HG02852 (cell line): ENCODE data around the gene BTAF1.

Experiments
- ATAC-seq: cut with Tn5 transposase; IDR thresholded peaks from one replicate; pipeline ENCODE4 v1.9.1; 2021; ENCODE audit warnings: mild to moderate bottlenecking, moderate library complexity; ENCODE audit not compliant: unreplicated experiment

Gene BTAF1

DNA sequence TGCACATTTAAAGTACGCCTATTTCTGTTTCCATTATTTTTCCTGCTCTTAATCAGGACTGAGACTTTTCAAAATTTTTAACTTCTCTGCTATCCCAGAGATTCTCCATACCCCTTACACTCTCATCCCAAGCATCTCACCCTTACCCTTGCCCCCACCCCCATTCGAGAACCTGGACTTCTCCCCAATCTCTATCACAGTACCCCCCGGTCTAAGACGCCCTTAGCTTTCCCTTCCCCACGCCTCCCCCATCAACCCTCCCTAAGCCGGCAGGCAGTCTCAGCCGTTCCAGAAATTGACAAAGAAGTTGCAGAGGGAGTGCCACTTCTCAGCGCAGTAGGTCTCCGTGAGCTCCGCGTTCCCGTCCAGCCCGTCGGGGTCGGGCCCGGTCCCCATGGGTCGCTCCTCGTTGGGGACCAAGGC, 15.6 kb upstream of the BTAF1 start:
- ATAC-seq, result no peak

DNA sequence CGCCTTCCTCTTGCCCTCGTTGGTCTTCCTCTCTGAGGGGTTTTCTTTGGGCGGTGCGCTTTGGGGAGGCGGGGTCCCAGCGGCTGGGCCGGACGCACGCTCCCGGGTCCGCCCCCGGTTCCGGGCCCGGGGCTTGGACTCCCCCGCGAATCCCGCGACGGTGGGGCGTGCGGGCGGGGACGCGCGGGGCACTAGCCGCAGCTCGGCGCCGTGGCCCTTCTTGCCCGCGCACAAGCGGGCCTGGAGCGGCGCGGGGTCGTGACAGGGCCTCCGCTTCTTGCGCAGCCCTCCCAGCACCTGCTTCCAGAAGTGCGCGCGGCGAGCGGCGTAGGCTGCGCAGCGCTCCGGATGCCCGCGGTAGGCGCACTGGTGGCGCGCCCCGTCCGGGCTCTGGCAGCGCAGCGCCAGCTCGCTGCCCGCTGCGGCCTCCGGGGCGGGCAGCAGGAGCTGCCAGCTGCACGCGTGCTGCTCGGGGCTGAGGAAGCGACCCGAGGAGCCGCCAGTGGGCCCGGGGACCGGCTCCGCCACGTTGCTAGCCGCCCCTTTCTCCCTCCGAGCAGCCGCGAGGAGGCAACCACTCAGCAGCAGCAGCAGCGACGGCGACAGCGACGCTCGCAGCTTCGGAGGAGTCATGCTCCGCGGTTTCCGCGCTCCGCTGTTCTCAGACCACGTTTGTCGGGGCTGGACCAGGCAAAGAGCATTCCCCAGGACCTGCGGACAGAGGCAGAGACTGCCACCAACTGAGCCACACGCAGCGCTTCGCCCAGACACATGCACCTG, 15.0 kb upstream of the BTAF1 start:
- ATAC-seq, result peak; percentile 95

DNA sequence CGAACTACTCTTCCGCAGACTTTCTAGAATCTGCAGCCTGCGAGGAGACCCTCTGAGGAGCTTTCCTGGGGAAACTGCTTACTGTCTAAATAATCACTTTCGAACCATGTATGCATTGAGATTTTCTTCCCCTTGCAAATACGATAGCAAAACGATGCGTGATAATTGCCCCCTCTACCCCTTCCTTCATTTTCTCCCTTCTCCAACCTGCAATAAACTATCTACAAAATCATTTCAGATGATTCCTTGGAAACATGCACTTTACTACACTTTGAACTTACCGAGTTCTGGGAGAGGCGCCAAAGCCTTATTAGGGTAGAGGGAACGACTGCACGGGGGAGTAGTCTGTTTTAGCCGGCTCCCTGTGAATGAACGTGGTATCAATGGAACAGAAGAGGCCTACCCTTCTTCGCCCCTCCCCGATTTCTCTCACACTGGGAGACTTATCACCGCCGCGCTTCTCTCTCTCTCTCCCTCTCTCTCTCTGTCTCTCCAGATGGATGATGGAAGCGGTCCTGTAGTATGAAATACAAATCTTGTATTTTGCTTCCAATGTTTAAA, 14.4 kb upstream of the BTAF1 start, which contains the start of gene FGFBP3:
Gene FGFBP3 (minus strand): TSS at position 370 of the 561 bp plus-strand sequence. CDS start 517 bp downstream, outside the sequence.
- no peak for ATAC-seq

- no peak for ATAC-seq
Measured at GRCh38 chr10:91910467-91910866, 13.1 kb upstream of the BTAF1 start.

DNA sequence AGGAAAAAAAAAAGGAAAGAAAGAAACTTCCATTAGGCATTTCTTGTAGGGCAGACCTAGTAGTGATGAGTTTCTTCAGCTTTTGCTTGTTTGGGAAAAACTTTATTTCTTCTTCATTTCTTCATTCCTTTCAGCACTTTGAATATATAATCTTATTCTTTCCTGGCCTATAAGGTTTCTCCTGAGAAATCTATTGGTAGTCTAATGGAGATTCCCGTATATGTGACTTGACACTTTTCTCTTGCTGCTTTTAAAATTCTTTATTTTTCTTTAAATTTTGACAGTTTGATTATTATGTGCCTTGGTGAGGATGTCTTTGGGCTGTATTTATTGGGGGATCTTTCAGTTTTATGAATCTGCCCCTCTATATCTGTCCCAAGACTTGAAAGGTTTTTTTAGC, 3.9 kb upstream of the BTAF1 start:
- no peak for ATAC-seq

DNA sequence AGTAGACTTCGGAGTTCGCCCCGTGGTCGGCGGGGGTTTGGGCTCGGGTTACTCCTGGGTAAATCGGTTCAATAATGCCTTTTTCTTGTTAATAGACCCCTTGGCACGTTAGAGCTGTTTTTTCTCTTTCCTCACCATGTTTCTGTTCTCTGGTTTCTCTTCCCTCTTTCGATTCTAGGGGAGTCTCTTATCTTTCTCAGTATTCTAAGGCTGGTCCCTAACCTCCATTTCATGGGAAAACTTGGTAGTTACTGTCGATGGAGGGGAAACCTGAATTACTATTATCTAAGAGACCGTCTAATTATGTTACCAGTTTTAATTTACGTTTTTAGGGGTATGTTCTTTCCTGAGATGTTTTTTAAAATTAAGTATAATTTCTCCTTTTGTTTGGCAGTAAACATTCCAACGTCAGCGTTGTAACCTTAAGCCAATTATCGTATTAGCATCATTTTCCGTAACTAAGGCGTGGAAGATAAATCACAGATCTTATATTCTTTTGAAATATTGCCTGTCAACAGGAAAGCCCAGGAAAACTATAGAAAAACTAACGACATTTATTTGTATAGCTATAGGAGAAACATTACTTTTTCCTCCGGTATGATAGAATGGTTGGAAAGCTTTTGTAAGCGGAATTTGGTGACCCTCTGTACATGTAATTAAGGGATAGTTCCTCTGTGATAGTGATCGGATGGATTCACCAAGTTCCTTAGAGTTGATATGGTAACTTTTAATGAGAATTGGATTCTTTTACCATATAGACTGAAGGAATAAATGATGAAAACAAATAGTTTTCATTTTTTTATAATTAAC, 847 bp downstream of the BTAF1 start:
- ATAC-seq, result peak; percentile 20

GRCh38 chr10:91925022-91925320, 1.4 kb downstream of the BTAF1 start:
- ATAC-seq, result no peak

DNA sequence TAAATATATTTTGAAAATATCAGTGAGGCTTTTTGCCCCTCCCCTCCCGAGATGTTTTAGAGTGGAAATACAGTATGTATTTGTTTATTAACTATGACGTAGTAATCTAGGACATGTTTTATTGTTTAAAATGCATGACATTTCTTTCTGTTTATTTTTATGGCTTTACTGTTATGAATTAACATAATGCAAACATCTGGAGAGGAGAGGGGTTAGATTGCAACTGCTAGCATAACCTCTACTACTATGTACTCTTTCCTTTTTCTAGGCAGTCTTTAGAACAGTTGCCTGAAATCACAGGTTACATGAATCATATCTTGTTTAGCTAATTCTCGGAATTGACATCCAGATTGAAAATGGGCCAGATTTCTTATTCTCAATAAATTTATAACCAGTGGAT, 7.4 kb downstream of the BTAF1 start:
- ATAC-seq, result no peak

GRCh38 chr10:91931526-91932190, 8.1 kb downstream of the BTAF1 start:
- ATAC-seq, result no peak

GRCh38 chr10:91932737-91933136, 9.2 kb downstream of the BTAF1 start:
- no peak for ATAC-seq

- no peak for ATAC-seq
Measured at GRCh38 chr10:91935886-91936285, 12.3 kb downstream of the BTAF1 start.

DNA sequence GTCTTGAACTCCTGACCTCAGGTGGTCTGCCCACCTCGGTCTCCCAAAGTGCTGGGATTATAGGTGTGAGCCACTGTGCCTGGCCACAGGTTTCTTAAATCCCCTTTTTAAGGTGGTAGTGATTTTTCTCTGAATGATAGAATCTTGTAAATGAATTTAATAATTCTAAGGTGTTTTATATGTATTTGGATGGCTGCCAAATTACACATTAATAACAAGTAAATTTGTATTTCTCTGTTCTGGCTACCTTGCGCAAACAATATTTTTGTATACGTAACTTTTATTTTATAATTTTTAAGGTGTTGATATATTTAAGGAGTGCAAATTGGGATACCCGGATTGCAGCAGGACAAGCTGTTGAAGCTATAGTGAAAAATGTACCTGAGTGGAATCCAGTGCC, 16.1 kb downstream of the BTAF1 start:
- ATAC-seq, result no peak

GRCh38 chr10:91941426-91941825, 17.9 kb downstream of the BTAF1 start:
- ATAC-seq, result no peak

- ATAC-seq, result peak; percentile 60
Measured at GRCh38 chr10:91944880-91945630, 21.5 kb downstream of the BTAF1 start.

DNA sequence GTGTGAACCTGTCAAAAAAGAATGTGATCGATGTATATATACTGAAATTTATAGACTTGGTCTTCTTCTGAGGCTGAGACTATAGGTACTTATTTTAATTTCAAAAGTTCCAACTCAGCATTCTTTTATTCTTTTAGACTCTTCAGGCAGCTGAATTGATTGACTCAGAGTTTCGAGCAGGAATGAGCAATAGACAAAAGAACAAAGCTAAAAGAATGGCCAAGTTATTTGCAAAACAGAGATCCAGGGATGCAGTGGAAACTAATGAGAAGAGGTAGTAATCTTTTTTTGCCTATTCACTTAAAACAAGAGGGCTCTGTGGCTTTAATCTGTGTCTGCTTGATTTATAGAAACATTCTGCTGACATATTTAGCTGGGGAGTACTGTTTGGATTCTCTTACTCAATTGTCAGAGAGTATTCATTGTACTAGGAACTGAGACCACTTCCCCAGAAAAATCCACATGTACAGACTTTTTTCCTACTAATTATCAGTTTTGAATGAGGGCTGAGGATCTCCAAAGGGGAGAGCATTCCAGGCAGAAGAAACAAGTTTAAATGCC, 30.1 kb downstream of the BTAF1 start:
- ATAC-seq, result no peak

- no peak for ATAC-seq
Measured at GRCh38 chr10:91955114-91955513, 31.5 kb downstream of the BTAF1 start.

- ATAC-seq, result no peak
Measured at GRCh38 chr10:91957091-91957490, 33.5 kb downstream of the BTAF1 start.

DNA sequence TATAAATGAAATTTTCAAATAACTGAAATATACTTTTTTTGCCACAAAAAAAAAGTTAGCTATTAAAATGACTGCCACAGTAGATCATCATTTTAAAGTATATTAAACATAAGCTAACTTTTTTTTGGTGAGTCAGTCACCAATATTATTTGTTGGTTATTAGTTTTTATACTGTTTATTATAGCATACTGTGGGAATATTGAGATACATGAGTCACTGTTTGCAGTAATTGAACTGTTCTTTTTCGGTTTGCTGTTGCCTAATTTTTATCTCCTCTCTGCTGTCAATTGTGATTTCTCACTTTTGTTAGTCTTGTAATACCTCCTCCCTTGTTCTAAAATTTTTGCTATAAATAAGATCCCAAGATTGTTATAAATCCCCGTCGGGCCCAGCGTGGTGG, 45.7 kb downstream of the BTAF1 start:
- no peak for ATAC-seq

- no peak for ATAC-seq
Measured at GRCh38 chr10:91974960-91975359, 51.4 kb downstream of the BTAF1 start.

GRCh38 chr10:91975438-91975837, 51.9 kb downstream of the BTAF1 start:
- no peak for ATAC-seq
